IPS-NIHi11 (cell line): Measurements from ENCODE around the gene DNAJC27.
A peak's percentile ranks its signal among the peaks of the same experiment; 100 is the strongest.

Experiments
- DNase-seq: peaks from one replicate; pipeline ENCODE4 v3.0.0; 2012; ENCODE audit warnings: mixed read lengths, low spot score

DNAJC27 gene

GRCh38 chr2:24970483-24971285 lies 1.1 kb downstream of the DNAJC27 start:
- DNase-seq: no peak

- DNase-seq: no peak
Observed at GRCh38 chr2:24969784-24970183, 2.0 kb downstream of the DNAJC27 start.

GRCh38 chr2:24961903-24962302 lies 9.9 kb downstream of the DNAJC27 start:
- no peak for DNase-seq

GRCh38 chr2:24959761-24960160 lies 12.0 kb downstream of the DNAJC27 start:
- no peak for DNase-seq

GRCh38 chr2:24958411-24958935 lies 13.3 kb downstream of the DNAJC27 start:
- DNase-seq: no peak

- DNase-seq: no peak
Observed at GRCh38 chr2:24957976-24958375, 13.8 kb downstream of the DNAJC27 start.

- no peak for DNase-seq
Observed at GRCh38 chr2:24957221-24957620, 14.5 kb downstream of the DNAJC27 start.

GRCh38 chr2:24955921-24956320 lies 15.8 kb downstream of the DNAJC27 start:
- DNase-seq: no peak

GRCh38 chr2:24955232-24955631 lies 16.5 kb downstream of the DNAJC27 start:
- no peak for DNase-seq

- DNase-seq: no peak
Observed at GRCh38 chr2:24950102-24950501, 21.7 kb downstream of the DNAJC27 start.

GRCh38 chr2:24948506-24948905 lies 23.2 kb downstream of the DNAJC27 start:
- no peak for DNase-seq

GRCh38 chr2:24947561-24948157 lies 24.1 kb downstream of the DNAJC27 start:
- DNase-seq: no peak

- DNase-seq: no peak
Observed at GRCh38 chr2:24945907-24946306, 25.8 kb downstream of the DNAJC27 start.

GRCh38 chr2:24943427-24944053 lies 28.2 kb downstream of the DNAJC27 start:
- DNase-seq: no peak

- DNase-seq: no peak
Observed at GRCh38 chr2:24939353-24939752, 32.4 kb downstream of the DNAJC27 start.

GRCh38 chr2:24937236-24937635 lies 34.5 kb downstream of the DNAJC27 start:
- no peak for DNase-seq

GRCh38 chr2:24935145-24935544 lies 36.6 kb downstream of the DNAJC27 start:
- no peak for DNase-seq

GRCh38 chr2:24932715-24933114 lies 39.0 kb downstream of the DNAJC27 start:
- DNase-seq: no peak

GRCh38 chr2:24930768-24931167 lies 41.0 kb downstream of the DNAJC27 start:
- peak; percentile 36 for DNase-seq

- no peak for DNase-seq
Observed at GRCh38 chr2:24929230-24929629, 42.5 kb downstream of the DNAJC27 start.

GRCh38 chr2:24928036-24928435 lies 43.7 kb downstream of the DNAJC27 start:
- no peak for DNase-seq

GRCh38 chr2:24926602-24927252 lies 45.0 kb downstream of the DNAJC27 start:
- DNase-seq: no peak

GRCh38 chr2:24926220-24926601 lies 45.5 kb downstream of the DNAJC27 start:
- DNase-seq: no peak
